HEK293T (cell line): ENCODE measurements around the gene CTNNA2.

ENCODE experiments used
- ELF4 ChIP-seq: fragments of 450-650 bp; IDR thresholded peaks from 2 replicates; pipeline ENCODE4 v1.6.1; 2017; ENCODE audit warnings: antibody characterized with exemption
- FOXM1 ChIP-seq: fragments of 450-650 bp; IDR thresholded peaks from 2 replicates; pipeline ENCODE4 v1.6.1; 2017; ENCODE audit warnings: mild to moderate bottlenecking, borderline replicate concordance

GRCh38 chr2:80300954-80301353, 788.1 kb downstream of the CTNNA2 start:
- TF ChIP-seq FOXM1 (no peak), ELF4 (no peak)
